AG04450 (cell line): ENCODE measurements around the gene GPR160. TPM values are rescaled to one million over a fixed set of nuclear protein-coding genes. Genes with fewer than 3 reads are reported as not detected.

Experiments
- CTCF ChIA-PET: fragments of 300-600, 350-600 bp; formaldehyde crosslinking; extraction: SDS; loops from one replicate; lab custom pipeline; 2022; ENCODE audit warnings: antibody characterized with exemption, inconsistent platforms; lab: Charles Lee
- POLR2A ChIA-PET: fragments of 350-600 bp; formaldehyde crosslinking; extraction: SDS; loops from one replicate; lab custom pipeline; 2021; ENCODE audit warnings: antibody characterized with exemption, inconsistent platforms; lab: Yijun Ruan, JAX
- DNase-seq: peaks from one replicate; pipeline ENCODE4 v3.0.0-alpha.2; 2011; ENCODE audit warnings: low read depth, low spot score
- H3K27ac ChIP-seq: one replicate; pipeline ENCODE4 v1.5.1; 2012; ENCODE audit warnings: low read depth, low read length, control low read depth
- H3K27me3 ChIP-seq: one replicate; pipeline ENCODE4 v1.6.0; 2012; ENCODE audit warnings: low read length; ENCODE audit not compliant: control insufficient read depth, insufficient read depth
- H3K4me3 ChIP-seq: 2 replicates; pipeline ENCODE4 v1.5.1; 2011; ENCODE audit warnings: mild to moderate bottlenecking, low read depth, low read length, control low read depth
- H3K9me3 ChIP-seq: 2 replicates; pipeline ENCODE4 v1.5.1; 2012; ENCODE audit warnings: low read length; ENCODE audit not compliant: control insufficient read depth, insufficient read depth
- CTCF ChIP-seq: IDR thresholded peaks from 2 replicates; pipeline ENCODE4 v1.5.1; 2011; ENCODE audit warnings: low read depth, low read length, control low read depth, inconsistent platforms
- polyA minus RNA-seq: library from RNA; depleted of rRNA, polyadenylated mRNA; stranded (reverse); fragments of >200 nt; gene quantifications from 2 replicates; pipeline ENCODE4 v1.2.3, GENCODE V29; 2011; rRNA and poly(A)+ RNA removed
- polyA plus RNA-seq: library from polyadenylated mRNA; depleted of rRNA; stranded (reverse); fragments of >200 nt; gene quantifications from 2 replicates; pipeline ENCODE4 v1.2.3, GENCODE V29; 2011; rRNA removed

Gene GPR160
- 0.07 and 0.27 TPM in 2 replicates for polyA plus RNA-seq
- not detected in 2 replicates for polyA minus RNA-seq

GRCh38 chr3:170037463-170038433, at the start of gene GPR160:
GPR160 (plus strand) TSS chr3:170037995; CDS start chr3:170083973, 45,978 bp downstream.
- TF ChIP-seq CTCF = peak; percentile 62
- no peak for DNase-seq
- no peak within 1 kb of the TSS for H3K27ac ChIP-seq
- peaks cover 41% of the 10 kb centered on the region for H3K27me3 ChIP-seq
- peak within 1 kb of the TSS; percentile 46 for H3K4me3 ChIP-seq
- CTCF ChIA-PET = interaction anchor here (0.5 to 1.3 kb wide), 10 partner anchors 8 to 534 kb away, joined by 3 to 7 read pairs (median 4); no protein-coding TSS in a partner anchor
- POLR2A ChIA-PET = no interaction called here
- H3K9me3 ChIP-seq = peaks cover 6% of the 10 kb centered on the region; the same call in 1 of the 2 replicates

- no peaks in the 10 kb centered on the region for H3K9me3 ChIP-seq
- no peak overlapping the region for H3K27ac ChIP-seq
- DNase-seq = no peak
- H3K4me3 ChIP-seq = no peak overlapping the region
- ChIA-PET CTCF (no interaction called here), POLR2A (no interaction called here)
- no peak for TF ChIP-seq CTCF
- H3K27me3 ChIP-seq = no peaks in the 10 kb centered on the region
Measured at GRCh38 chr3:169990431-169990830, 47.4 kb upstream of the GPR160 start.

GRCh38 chr3:169992156-169992555, 45.6 kb upstream of the GPR160 start:
- Histone ChIP-seq H3K4me3 (no peak overlapping the region), H3K27ac (no peak overlapping the region), H3K27me3 (no peaks in the 10 kb centered on the region), H3K9me3 (no peaks in the 10 kb centered on the region)
- ChIA-PET CTCF (no interaction called here), POLR2A (interaction anchor here (0.5 to 0.6 kb wide), 2 partner anchors 13 to 180 kb away, joined by 3 to 4 read pairs; partner anchors contain the start of genes LRRC34 and LRRIQ4)
- DNase-seq = no peak
- TF ChIP-seq CTCF = no peak

- no peak for TF ChIP-seq CTCF
- CTCF ChIA-PET = no interaction called here
- Histone ChIP-seq H3K4me3 (no peak overlapping the region), H3K9me3 (no peaks in the 10 kb centered on the region), H3K27ac (no peak overlapping the region), H3K27me3 (no peaks in the 10 kb centered on the region)
- POLR2A ChIA-PET = interaction anchor here (0.5 kb wide), 1 partner anchor 12 kb away, joined by 4 read pairs; no protein-coding TSS in a partner anchor
- no peak for DNase-seq
Measured at GRCh38 chr3:169992781-169993180, 45.0 kb upstream of the GPR160 start.

- Histone ChIP-seq H3K9me3 (no peaks in the 10 kb centered on the region), H3K4me3 (no peak overlapping the region), H3K27me3 (no peaks in the 10 kb centered on the region), H3K27ac (no peak overlapping the region)
- ChIA-PET POLR2A (no interaction called here), CTCF (interaction anchor here (1.8 kb wide), 1 partner anchor 10 kb away, joined by 5 read pairs; no protein-coding TSS in a partner anchor)
- no peak for DNase-seq
- TF ChIP-seq CTCF = no peak
Measured at GRCh38 chr3:169993761-169994160, 44.0 kb upstream of the GPR160 start.
